ENCODE measurements around the gene SH3GL2. TPM values are rescaled to one million over a fixed set of nuclear protein-coding genes. Genes with fewer than 3 reads are reported as not detected.
A peak's percentile ranks its signal among the peaks of the same experiment; 100 is the strongest.

SH3GL2 gene
- total and polyA plus RNA-seq, 9 of the 15 experiments (the other 6 are each of a cell fraction or from before 2014, with no cell fraction given): not detected

- Histone ChIP-seq H3K4me1 (replicated peaks in 1 of 2; ENCODE audit: control insufficient read depth in 2 of 2, insufficient read depth in 2 of 2, low read length in 2 of 2) (no peaks in the 10 kb centered on the region), H3K9ac (ENCODE audit: insufficient read depth in 1 of 2, low read depth in 2 of 2, low read length in 2 of 2) (no peak overlapping the region), H3K79me2 (ENCODE audit: control insufficient read depth, insufficient read depth, low read length) (no peaks in the 10 kb centered on the region), H3K4me2 (ENCODE audit: insufficient read depth, low read length) (no peak overlapping the region), H3K9me1 (ENCODE audit: control insufficient read depth, insufficient read depth, low read length) (no peaks in the 10 kb centered on the region), H3K27me3 (ENCODE audit: control insufficient read depth in 2 of 2, insufficient read depth in 2 of 2, low read length in 2 of 2) (no peaks in the 10 kb centered on the region), H2AFZ (ENCODE audit: low read depth, low read length) (no peak overlapping the region), H3K9me3 (replicated peaks; ENCODE audit: control insufficient read depth, insufficient read depth, low read depth, low read length) (no peaks in the 10 kb centered on the region), H3K4me3 (no peak overlapping the region), H3K36me3 (ENCODE audit: control insufficient read depth, insufficient read depth, low read length) (no peaks in the 10 kb centered on the region), H4K20me1 (replicated peaks; ENCODE audit: control insufficient read depth, insufficient read depth, low read length) (no peaks in the 10 kb centered on the region), H3K27ac (ENCODE audit: extremely low read depth, low read depth, low read length) (no peak overlapping the region)
- intact Hi-C loops (cut with micrococcal nuclease) (no loop called here), in situ Hi-C loops (cut with MboI) (no loop called here)
- FAIRE-seq: no peak
- 2% methylated on average over 3 of the region's 3 CpGs for WGBS (ENCODE audit: insufficient coverage, low coverage, missing lambda C conversion rate)
- no peak for DNase-seq (ENCODE audit: extremely low read depth in 1 of 4, low spot score in 3 of 4)
- ChIA-PET CTCF (ENCODE audit: low intra/inter-chr PET ratio) (interaction anchor here (0.5 kb wide), 1 partner anchor 1757 kb away, joined by 4 read pairs; no protein-coding TSS in a partner anchor), POLR2A (no interaction called here)
- TF ChIP-seq CEBPG (CRISPR knock-in tag; IDR thresholded peaks at IDR 0.05) (no peak), CEBPG (tag; conservative IDR thresholded peaks at IDR 0.05 in 1 of 2, IDR thresholded peaks at IDR 0.05 in 1 of 2) (peak in 1 of 2 experiments; percentile 90; a peak in 2 of 4 replicates), ATF2 (CRISPR knock-in tag; IDR thresholded peaks at IDR 0.05) (no peak), LARP7 (IDR thresholded peaks at IDR 0.05) (no peak), CEBPB (tag; IDR thresholded peaks at IDR 0.05) (peak; percentile 50)
- no peak for ATAC-seq
- BruUV-seq (replicated peaks): no TSS peak
Observed at GRCh38 chr9:17772223-17772622, 193.4 kb downstream of the SH3GL2 start.

DNA sequence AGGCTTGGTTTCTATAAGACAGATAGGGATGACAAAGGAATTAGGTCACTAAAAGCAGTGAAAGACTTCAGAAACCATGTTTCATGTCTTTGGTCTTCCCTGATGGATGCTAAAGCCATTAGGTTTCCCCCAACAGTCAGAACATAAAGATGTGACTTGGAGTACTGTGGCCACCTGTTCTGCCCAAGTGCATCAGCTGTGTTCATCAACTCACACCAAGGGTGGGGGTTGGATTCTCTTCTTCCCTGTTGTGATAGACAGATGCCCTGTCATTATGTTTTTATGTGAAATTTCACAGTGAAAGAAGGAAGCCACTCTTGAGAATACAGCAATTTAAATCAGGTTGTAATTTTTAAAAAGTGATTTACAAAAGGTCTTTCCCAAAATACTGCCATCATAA is 196.8 kb downstream of the SH3GL2 start:
- POLR2A ChIA-PET: no interaction called here
- no TSS peak for BruUV-seq (replicated peaks)
- ATAC-seq (no peak), FAIRE-seq (no peak), DNase-seq (ENCODE audit: extremely low read depth in 1 of 4, low spot score in 3 of 4) (no peak)
- H3K36me3 ChIP-seq (ENCODE audit: control insufficient read depth, insufficient read depth, low read length): no peaks in the 10 kb centered on the region
- no peak overlapping the region for H3K4me3 ChIP-seq
- in situ Hi-C loops (cut with MboI): no loop called here
- H2AFZ ChIP-seq (ENCODE audit: low read depth, low read length): no peak overlapping the region
- no peaks in the 10 kb centered on the region for H3K4me1 ChIP-seq (replicated peaks in 1 of 2; ENCODE audit: control insufficient read depth in 2 of 2, insufficient read depth in 2 of 2, low read length in 2 of 2)
- H3K4me2 ChIP-seq (ENCODE audit: insufficient read depth, low read length): no peak overlapping the region
- intact Hi-C loops (cut with micrococcal nuclease): no loop called here
- H3K9ac ChIP-seq (ENCODE audit: insufficient read depth in 1 of 2, low read depth in 2 of 2, low read length in 2 of 2): no peak overlapping the region
- H4K20me1 ChIP-seq (replicated peaks; ENCODE audit: control insufficient read depth, insufficient read depth, low read length): no peaks in the 10 kb centered on the region
- TF ChIP-seq MTA2 (IDR thresholded peaks at IDR 0.05; ENCODE audit: low read depth): no peak
- TF ChIP-seq JUN (IDR thresholded peaks at IDR 0.05; ENCODE audit: borderline replicate concordance, low read depth, low read length): no peak
- no peak for TF ChIP-seq JUN (CRISPR knock-in tag; IDR thresholded peaks at IDR 0.05; ENCODE audit: borderline replicate concordance)
- TF ChIP-seq PTRF (tag; IDR thresholded peaks at IDR 0.05): no peak
- no peak for TF ChIP-seq PCBP2 (IDR thresholded peaks at IDR 0.05; ENCODE audit: low read depth, low read length, poor library complexity, severe bottlenecking)
- no peak for TF ChIP-seq TRIM28 (IDR thresholded peaks at IDR 0.05)
- H3K9me1 ChIP-seq (ENCODE audit: control insufficient read depth, insufficient read depth, low read length): no peaks in the 10 kb centered on the region
- H3K27me3 ChIP-seq (ENCODE audit: control insufficient read depth in 2 of 2, insufficient read depth in 2 of 2, low read length in 2 of 2): no peaks in the 10 kb centered on the region
- CTCF ChIA-PET (ENCODE audit: low intra/inter-chr PET ratio): no interaction called here
- H3K27ac ChIP-seq (ENCODE audit: extremely low read depth, low read depth, low read length): no peak overlapping the region
- no peaks in the 10 kb centered on the region for H3K79me2 ChIP-seq (ENCODE audit: control insufficient read depth, insufficient read depth, low read length)
- no peaks in the 10 kb centered on the region for H3K9me3 ChIP-seq (replicated peaks; ENCODE audit: control insufficient read depth, insufficient read depth, low read depth, low read length)
